ENCODE results near the gene NOP14.
A peak's percentile ranks its signal among the peaks of the same experiment; 100 is the strongest.

NOP14 gene

DNA sequence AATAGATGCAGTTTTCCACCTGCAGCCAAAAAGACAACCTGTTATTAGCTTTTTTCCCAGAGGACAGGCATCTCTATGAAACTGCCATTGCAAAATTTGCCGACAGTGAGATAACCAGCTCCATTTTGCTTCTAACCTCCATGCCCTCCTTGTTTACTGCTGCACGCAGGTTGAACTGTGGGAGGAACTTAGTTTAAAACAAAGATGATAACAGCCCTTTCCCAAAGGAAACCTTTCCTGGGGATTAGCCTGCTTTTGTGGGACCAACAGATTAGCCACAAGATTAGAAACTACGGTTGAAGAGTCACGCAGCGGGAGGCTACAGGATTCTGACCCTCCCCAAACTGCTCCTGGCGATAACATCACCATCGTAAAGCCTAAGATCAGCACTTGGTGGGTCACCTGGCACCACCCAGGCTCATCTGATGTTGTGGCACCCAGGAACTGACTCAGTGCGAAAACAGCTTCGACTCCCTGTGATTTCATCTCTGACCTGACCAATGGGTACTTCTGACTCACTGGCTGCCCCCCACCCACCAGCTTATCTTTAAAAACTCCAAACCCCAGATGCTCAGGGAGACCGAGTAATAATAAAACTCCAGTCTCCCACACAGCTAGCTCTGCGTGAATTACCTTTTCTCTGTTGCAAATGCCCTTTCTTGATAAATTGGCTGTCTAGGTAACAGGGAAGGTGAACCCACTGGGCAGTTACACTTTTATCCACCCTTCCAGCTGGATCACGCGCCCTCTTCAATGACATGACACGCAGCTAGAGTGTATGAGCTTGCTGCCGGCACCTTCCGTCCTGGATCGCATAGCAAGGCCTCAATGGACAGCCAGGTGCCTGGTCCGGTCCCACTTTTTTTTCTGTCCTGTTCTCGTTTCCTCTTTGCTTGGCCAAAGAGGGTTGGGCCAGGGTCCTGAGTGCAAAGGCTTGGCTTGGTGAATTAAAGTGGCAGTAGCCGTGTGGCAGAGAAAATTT is 27.2 kb downstream of the NOP14 start:
- DNase-seq (ENCODE audit: low read depth in 1 of 2, low spot score in 1 of 2): no peak
- Histone ChIP-seq H3K4me3 (replicated peaks; ENCODE audit: insufficient read depth, low read length) (peak overlapping the region; percentile 75), H3K27ac (replicated peaks) (peak overlapping the region; percentile 91), H3K27me3 (ENCODE audit: insufficient read depth, poor library complexity, severe bottlenecking) (no peaks in the 10 kb centered on the region)
- TF ChIP-seq GABPA (IDR thresholded peaks at IDR 0.05; ENCODE audit: low read depth) (no peak), POLR2AphosphoS5 (IDR thresholded peaks at IDR 0.05; ENCODE audit: low read depth) (no peak), SPI1 (IDR thresholded peaks at IDR 0.05; ENCODE audit: borderline replicate concordance, low read depth) (no peak)
- TF ChIP-seq, protein P1, sequence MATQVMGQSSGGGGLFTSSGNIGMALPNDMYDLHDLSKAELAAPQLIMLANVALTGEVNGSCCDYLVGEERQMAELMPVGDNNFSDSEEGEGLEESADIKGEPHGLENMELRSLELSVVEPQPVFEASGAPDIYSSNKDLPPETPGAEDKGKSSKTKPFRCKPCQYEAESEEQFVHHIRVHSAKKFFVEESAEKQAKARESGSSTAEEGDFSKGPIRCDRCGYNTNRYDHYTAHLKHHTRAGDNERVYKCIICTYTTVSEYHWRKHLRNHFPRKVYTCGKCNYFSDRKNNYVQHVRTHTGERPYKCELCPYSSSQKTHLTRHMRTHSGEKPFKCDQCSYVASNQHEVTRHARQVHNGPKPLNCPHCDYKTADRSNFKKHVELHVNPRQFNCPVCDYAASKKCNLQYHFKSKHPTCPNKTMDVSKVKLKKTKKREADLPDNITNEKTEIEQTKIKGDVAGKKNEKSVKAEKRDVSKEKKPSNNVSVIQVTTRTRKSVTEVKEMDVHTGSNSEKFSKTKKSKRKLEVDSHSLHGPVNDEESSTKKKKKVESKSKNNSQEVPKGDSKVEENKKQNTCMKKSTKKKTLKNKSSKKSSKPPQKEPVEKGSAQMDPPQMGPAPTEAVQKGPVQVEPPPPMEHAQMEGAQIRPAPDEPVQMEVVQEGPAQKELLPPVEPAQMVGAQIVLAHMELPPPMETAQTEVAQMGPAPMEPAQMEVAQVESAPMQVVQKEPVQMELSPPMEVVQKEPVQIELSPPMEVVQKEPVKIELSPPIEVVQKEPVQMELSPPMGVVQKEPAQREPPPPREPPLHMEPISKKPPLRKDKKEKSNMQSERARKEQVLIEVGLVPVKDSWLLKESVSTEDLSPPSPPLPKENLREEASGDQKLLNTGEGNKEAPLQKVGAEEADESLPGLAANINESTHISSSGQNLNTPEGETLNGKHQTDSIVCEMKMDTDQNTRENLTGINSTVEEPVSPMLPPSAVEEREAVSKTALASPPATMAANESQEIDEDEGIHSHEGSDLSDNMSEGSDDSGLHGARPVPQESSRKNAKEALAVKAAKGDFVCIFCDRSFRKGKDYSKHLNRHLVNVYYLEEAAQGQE (IDR thresholded peaks at IDR 0.05; ENCODE audit: insufficient replicate concordance, low read depth): no peak
- TF ChIP-seq, protein P2, sequence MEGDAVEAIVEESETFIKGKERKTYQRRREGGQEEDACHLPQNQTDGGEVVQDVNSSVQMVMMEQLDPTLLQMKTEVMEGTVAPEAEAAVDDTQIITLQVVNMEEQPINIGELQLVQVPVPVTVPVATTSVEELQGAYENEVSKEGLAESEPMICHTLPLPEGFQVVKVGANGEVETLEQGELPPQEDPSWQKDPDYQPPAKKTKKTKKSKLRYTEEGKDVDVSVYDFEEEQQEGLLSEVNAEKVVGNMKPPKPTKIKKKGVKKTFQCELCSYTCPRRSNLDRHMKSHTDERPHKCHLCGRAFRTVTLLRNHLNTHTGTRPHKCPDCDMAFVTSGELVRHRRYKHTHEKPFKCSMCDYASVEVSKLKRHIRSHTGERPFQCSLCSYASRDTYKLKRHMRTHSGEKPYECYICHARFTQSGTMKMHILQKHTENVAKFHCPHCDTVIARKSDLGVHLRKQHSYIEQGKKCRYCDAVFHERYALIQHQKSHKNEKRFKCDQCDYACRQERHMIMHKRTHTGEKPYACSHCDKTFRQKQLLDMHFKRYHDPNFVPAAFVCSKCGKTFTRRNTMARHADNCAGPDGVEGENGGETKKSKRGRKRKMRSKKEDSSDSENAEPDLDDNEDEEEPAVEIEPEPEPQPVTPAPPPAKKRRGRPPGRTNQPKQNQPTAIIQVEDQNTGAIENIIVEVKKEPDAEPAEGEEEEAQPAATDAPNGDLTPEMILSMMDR (IDR thresholded peaks at IDR 0.05; ENCODE audit: insufficient read depth, low read length): no peak

DNA sequence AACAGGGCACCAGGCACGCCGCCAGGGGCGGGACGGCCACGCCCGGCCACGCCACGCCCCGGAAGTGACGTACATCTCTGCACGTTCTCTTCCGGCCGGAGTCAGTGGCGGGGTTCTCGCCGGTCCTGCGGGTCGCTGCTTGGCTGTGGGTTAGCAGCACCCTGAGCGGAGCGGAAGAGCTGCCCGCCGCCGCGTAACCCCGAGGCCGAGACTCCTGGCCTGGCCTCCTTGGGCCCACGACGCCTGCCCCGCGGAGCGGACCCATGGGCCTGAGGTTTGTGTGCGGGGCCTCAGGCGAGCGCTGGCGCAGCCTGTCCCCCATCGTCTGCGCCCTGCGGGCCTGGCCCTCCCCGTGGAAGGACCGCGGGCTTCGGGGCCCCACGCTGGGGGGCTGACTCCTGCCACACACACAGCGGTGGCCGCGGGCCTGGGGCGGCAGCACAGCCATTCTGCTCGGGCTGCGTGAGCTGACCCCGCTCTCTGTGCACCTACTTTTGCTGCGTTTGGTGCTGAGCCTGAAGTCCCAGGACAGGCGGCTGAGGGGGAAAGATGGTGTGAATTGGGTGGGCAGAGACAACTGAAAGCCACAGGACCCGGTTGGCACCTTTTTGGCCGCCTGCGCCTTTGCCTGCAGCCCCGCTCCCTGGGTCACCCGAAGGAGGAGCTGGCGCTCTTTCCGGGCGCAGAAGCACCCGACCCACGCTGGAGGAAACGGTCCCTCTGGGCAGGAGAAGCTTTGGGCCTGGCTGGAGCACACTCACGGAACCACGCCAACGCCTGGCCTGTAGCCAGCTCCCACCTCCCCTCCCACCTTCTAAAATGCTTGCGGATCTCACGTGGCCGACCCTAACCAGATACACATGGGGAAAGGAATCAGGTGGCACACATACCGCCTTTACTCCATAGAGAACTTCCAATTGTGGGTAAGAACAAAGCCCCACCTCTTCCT is 28.1 kb downstream of the NOP14 start:
- TF ChIP-seq SPI1 (IDR thresholded peaks at IDR 0.05; ENCODE audit: borderline replicate concordance, low read depth) (no peak), GABPA (IDR thresholded peaks at IDR 0.05; ENCODE audit: low read depth) (peak; percentile 79), POLR2AphosphoS5 (IDR thresholded peaks at IDR 0.05; ENCODE audit: low read depth) (peak; percentile 64; the same call in 1 of the 2 replicates)
- TF ChIP-seq, protein P1 (IDR thresholded peaks at IDR 0.05; ENCODE audit: insufficient replicate concordance, low read depth): no peak
- TF ChIP-seq, protein P2 (IDR thresholded peaks at IDR 0.05; ENCODE audit: insufficient read depth, low read length): no peak
- peak; percentile 93 to 94 for DNase-seq (ENCODE audit: low read depth in 1 of 2, low spot score in 1 of 2)
- H3K27ac ChIP-seq (replicated peaks): peak overlapping the region; percentile 91
- H3K4me3 ChIP-seq (replicated peaks; ENCODE audit: insufficient read depth, low read length): peak overlapping the region; percentile 75
- H3K27me3 ChIP-seq (ENCODE audit: insufficient read depth, poor library complexity, severe bottlenecking): no peaks in the 10 kb centered on the region

DNA sequence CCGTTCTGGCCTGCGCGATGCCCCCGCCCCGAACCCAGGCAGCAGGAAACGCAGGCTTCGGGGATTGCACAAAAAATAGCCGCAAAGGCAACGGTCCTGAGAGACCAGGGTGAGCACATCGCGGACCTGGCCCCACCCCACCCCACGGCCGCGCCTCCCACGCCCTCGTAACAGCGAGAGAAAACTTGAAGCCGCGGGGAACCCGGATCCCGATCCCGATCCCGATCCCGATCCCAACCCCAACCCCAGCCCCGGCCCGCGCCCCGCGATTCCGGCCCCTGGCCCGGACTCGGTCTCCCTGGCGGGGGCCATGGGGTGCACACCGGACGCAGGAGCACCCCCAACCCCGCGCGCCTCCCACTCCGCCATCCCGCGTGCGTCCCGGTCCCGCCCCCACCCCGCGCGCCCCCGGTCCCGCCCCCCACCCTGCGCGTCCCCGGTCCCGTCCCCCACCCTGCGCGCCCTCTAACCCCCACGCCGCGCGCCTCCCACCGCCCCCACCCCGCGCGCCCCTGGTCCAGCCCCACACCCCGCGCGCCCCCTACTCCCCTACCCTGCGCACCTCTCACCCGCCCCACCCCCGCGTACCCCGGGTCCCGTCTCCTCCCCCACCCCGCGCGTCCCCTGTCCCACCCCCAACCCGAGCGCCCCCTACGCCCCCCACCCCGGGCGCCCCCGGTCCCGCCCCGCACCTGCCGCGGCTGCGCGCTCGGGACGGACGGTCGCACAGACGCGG is 29.0 kb downstream of the NOP14 start:
- Histone ChIP-seq H3K27ac (replicated peaks) (peak overlapping the region; percentile 99), H3K27me3 (ENCODE audit: insufficient read depth, poor library complexity, severe bottlenecking) (no peaks in the 10 kb centered on the region), H3K4me3 (replicated peaks; ENCODE audit: insufficient read depth, low read length) (peak overlapping the region; percentile 75)
- peak; percentile 59; the same call in 1 of the 2 replicates for TF ChIP-seq POLR2AphosphoS5 (IDR thresholded peaks at IDR 0.05; ENCODE audit: low read depth)
- TF ChIP-seq, protein P1 (IDR thresholded peaks at IDR 0.05; ENCODE audit: insufficient replicate concordance, low read depth): no peak
- no peak for TF ChIP-seq SPI1 (IDR thresholded peaks at IDR 0.05; ENCODE audit: borderline replicate concordance, low read depth)
- no peak for TF ChIP-seq GABPA (IDR thresholded peaks at IDR 0.05; ENCODE audit: low read depth)
- TF ChIP-seq, protein P2 (IDR thresholded peaks at IDR 0.05; ENCODE audit: insufficient read depth, low read length): no peak
- DNase-seq (ENCODE audit: low read depth in 1 of 2, low spot score in 1 of 2): peak; percentile 81 to 92
